GM10248 (cell line): ENCODE measurements around the gene TCAP.
A peak's percentile ranks its signal among the peaks of the same experiment; 100 is the strongest.

Source experiments
- CTCF ChIA-PET: fragments of 300-600 bp; sonication (Branson Sonifier 250); formaldehyde crosslinking; extraction: SDS; loops from one replicate; lab custom pipeline; 2021; ENCODE audit warnings: antibody characterized with exemption; lab: Yijun Ruan, JAX
- POLR2A ChIA-PET: fragments of 350-650 bp; sonication (Branson Sonifier 250); formaldehyde crosslinking; extraction: SDS; loops from one replicate; lab custom pipeline; 2020; ENCODE audit warnings: antibody characterized with exemption; lab: Yijun Ruan, JAX
- DNase-seq: peaks from one replicate; pipeline ENCODE4 v3.0.0; 2012; ENCODE audit errors: extremely low spot score
- CTCF ChIP-seq: IDR thresholded peaks from 2 replicates; pipeline ENCODE4 v1.5.1; 2012; ENCODE audit warnings: mild to moderate bottlenecking, low read depth; ENCODE audit errors: extremely low read depth, missing control alignments, control extremely low read depth

TCAP gene

GRCh38 chr17:39651923-39652586 is 13.1 kb upstream of the TCAP start:
- ChIA-PET CTCF (interaction anchor here (1.0 to 10.5 kb wide), 10 partner anchors 11 to 104 kb away, joined by 3 to 180 read pairs (median 26); partner anchors contain the start of genes MIEN1, PNMT, PPP1R1B and STARD3), POLR2A (no interaction called here)
- TF ChIP-seq CTCF = no peak
- no peak for DNase-seq

- DNase-seq = no peak
- ChIA-PET POLR2A (no interaction called here), CTCF (interaction anchor here (1.0 to 10.5 kb wide), 11 partner anchors 11 to 105 kb away, joined by 3 to 180 read pairs (median 22); partner anchors contain the start of genes MIEN1, PNMT, PPP1R1B and STARD3)
- TF ChIP-seq CTCF = no peak
These were observed 12.4 kb upstream of the TCAP start for GRCh38 chr17:39652587-39653315.

- POLR2A ChIA-PET = no interaction called here
- DNase-seq = no peak
- no peak for TF ChIP-seq CTCF
- CTCF ChIA-PET = interaction anchor here (1.0 to 10.5 kb wide), 24 partner anchors 8 to 374 kb away, joined by 3 to 180 read pairs (median 6); partner anchors contain the start of genes MIEN1, PGAP3, PNMT and PPP1R1B
These were observed 11.9 kb upstream of the TCAP start for GRCh38 chr17:39653316-39653661.

GRCh38 chr17:39653662-39654331 is 11.4 kb upstream of the TCAP start:
- POLR2A ChIA-PET = no interaction called here
- DNase-seq = peak; percentile 91
- CTCF ChIA-PET = interaction anchor here (0.6 to 10.5 kb wide), 25 partner anchors 9 to 374 kb away, joined by 3 to 180 read pairs (median 6); partner anchors contain the start of genes MIEN1, PGAP3, PNMT and PPP1R1B

GRCh38 chr17:39655105-39655504 is 10.0 kb upstream of the TCAP start:
- DNase-seq = no peak
- POLR2A ChIA-PET = no interaction called here
- CTCF ChIA-PET = interaction anchor here (0.8 to 10.5 kb wide), 18 partner anchors 10 to 373 kb away, joined by 3 to 180 read pairs (median 10); partner anchors contain the start of genes MIEN1, PGAP3, PNMT and PPP1R1B
- no peak for TF ChIP-seq CTCF

More at GRCh38 chr17:39653662-39654331, 11.4 kb upstream of the TCAP start:
- TF ChIP-seq CTCF = peak; percentile 77

- DNase-seq = no peak
- ChIA-PET CTCF (interaction anchor here (2.2 kb wide), 1 partner anchor 37 kb away, joined by 10 read pairs; no protein-coding TSS in a partner anchor), POLR2A (no interaction called here)
- no peak for TF ChIP-seq CTCF
These were observed 6.8 kb upstream of the TCAP start for GRCh38 chr17:39658346-39658745.
